HG03565 (cell line): ENCODE results near the gene KCNQ1.

Source experiments
- ATAC-seq: cut with Tn5 transposase; IDR thresholded peaks from one replicate; pipeline ENCODE4 v1.9.1; 2021; ENCODE audit warnings: mild to moderate bottlenecking, moderate library complexity; ENCODE audit not compliant: unreplicated experiment

The KCNQ1 gene

GRCh38 chr11:2826679-2827056 lies 381.9 kb downstream of the KCNQ1 start:
- no peak for ATAC-seq

DNA sequence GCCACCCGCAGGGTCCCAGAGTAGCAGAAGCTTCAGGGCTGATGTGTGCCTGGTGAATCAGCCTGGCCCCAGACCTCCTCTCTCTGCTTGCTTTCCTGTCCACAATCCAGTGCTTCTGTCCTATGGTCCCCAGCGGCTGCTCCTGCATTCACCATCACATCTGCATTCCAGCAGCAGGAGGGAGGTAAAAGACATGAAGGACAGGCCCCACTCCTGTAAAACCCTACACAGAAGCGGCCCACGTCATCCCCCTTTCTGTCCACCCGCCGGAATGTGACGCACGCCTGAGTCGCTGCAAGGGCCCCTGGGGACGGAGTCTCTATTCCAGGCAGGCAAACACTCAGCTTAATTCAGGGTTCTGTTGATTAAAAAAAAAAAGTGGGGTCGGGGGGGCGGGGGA lies 382.4 kb downstream of the KCNQ1 start:
- ATAC-seq = no peak

DNA sequence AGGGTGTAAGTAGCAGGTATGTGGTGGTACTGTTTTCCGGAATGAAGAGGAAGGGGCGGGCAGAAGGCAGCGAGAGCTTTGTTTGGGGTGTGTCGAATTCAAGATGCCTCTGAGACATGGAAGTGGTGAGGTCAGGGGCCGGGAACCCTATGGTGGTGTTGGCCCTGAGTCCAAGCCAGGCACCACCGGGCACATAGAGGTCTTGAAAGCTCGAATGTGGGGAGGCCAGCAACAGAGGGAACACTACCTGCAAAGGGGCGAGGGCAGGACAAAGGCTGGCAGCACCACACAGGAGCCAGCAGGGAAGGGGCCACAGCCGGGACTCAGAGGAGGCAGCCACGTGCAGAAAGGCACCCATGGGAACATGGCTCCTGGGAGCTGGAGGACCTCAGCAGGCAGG lies 383.0 kb downstream of the KCNQ1 start:
- no peak for ATAC-seq

GRCh38 chr11:2828585-2829330 lies 383.9 kb downstream of the KCNQ1 start:
- ATAC-seq = no peak

DNA sequence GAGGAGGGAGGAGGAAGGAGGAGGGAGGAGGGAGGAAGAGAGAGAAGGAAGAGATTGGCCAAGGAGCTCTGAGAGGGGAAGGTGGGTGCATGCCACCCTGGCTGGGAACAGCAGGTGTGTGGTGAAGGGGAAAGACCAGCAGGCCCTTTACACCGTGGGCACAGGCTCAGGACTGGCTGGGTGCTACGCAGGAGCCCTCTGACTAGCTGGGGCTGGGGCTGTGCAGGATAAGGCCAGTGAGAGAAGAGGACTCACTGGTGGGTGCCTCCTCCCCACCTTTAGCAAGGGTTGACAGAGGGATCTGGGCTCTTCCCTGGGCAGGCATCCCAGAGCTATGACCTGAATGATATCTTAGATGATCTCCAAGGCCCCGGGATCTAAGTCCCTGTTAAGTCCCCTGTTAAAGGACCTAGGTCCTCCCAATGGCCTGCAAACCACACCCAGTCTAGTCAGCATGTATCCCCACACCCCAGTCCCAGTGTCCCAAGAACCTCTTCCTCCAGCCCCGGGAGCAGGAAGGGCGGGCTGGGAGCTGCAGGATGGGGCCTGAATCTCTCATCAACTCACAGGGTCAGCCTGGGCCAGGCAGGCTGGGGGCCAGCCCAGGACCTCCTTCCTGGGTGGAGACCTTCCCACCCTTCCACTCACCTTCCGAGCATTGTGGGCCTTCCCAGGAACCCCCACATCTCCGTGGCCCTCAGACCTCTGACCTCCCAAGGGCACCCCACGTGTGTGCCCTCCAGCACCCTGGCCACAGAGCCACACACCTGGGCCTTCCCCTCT lies 385.4 kb downstream of the KCNQ1 start:
- no peak for ATAC-seq

DNA sequence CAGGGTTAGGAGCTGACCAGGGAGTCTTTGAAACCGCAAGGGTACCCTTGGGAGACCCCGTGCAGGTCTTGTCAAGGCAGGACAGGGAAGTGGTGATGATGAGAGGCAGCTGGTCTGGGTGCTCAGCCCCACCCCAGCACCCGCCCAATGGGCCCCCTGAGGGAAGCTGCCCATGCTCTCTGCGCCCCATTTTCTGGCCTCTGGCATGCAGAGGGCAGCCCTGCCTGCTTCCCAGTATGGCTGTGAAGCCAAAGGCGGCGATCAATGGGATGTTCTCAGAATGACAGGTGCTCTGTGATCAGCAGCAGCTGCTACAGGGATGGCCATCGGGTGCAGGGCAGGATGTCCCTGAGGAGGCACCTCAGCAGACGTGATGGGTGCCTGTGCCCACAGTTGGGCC lies 386.1 kb downstream of the KCNQ1 start:
- no peak for ATAC-seq

DNA sequence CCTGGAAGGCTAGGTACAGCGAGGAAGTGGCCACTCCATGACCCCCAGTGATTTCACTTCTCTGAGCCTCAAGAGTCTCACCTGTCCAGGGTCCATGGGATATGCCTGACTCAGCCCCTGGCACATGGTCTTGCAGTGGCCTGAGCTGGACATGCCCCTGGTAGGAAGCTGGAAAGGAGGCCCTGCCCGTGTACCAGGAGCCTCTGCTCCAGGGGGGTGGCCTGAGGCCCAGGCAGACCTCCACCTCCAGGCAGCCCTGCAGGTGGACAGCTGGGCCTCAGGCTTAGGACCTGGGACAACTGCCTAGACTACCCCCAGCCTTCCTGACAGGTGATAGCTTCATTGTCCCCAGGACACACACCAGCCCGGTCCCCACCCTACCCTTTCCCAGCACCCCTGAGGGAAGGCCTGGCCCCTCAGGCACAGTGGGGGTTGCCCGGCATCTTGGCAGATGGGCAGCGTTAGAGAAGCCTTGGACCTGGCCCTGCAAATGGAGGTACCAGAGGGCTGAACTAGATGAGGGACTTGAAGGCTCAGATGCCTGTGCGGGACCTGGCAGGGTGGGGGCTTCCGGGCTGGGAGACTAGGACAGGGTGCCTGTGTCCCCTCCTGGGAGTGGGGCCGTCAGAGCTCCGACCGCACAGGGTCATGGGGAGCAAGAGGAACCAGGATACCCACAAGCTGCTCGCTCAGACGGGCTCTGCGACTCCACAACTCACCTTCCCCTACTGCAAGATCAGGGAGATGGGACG lies 387.1 kb downstream of the KCNQ1 start:
- ATAC-seq = no peak

DNA sequence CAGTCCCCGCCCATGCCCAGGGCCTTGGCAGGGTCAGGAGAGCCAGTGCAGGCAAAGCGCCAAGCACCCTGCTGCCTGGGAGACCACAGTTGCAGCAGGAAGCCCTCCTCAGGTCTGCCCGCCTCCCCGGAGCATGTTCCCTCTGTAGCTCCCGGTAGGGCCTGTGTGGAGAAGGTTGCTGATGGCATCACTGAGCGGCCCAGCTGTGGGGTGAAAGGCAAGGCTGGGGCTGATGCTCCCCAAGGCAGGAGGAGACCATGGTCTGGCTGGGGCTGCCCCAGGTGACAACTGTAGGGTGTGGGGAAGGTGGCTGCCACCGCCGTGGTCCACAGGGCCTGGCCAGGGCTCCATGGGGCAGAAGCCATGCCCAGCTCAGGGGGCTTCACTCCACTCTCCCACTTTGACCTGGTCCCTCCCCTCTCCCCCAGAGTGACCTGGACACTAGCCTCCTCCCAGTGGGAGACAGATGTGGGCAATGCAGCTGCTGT lies 387.8 kb downstream of the KCNQ1 start:
- ATAC-seq = no peak

- no peak for ATAC-seq
Observed at GRCh38 chr11:2833051-2833715, 388.4 kb downstream of the KCNQ1 start.

DNA sequence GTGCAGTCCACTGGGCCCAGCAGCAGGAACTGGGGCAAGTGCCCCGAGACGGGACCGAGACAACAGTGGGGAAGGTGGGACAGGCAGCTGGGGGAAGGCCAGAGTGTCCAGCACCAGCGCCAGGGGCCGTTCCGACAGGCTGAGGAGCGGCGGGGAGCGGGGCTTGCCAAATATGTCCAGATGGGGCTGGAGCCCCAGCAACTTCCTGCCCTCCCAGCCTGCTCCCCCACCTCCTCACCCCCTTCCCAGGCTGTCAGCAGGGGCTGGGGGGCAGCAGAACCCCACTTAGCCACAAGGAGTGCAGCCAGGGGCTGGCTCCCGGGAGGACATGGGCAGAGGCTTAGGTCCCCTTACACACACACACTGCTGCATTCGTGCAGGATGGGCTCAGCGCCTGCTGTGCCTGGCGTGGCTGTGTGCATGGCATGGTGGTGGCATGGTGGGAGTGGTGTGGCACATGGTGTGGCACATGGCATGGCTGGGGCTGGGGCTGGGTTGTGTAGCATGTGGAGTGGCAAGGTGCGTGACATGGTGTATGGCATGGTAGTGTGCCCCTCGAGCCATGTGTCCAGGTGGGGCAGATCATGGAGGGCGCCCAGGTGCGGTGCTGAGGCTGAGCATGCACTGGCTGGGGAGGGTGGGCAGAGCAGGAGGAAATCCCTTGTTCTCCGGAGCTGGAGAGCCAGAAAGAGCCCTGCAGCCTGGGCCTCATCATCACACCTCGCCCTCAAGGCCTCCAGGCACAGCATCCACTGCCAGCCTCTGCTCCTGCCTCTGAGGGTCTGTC lies 389.1 kb downstream of the KCNQ1 start:
- no peak for ATAC-seq

DNA sequence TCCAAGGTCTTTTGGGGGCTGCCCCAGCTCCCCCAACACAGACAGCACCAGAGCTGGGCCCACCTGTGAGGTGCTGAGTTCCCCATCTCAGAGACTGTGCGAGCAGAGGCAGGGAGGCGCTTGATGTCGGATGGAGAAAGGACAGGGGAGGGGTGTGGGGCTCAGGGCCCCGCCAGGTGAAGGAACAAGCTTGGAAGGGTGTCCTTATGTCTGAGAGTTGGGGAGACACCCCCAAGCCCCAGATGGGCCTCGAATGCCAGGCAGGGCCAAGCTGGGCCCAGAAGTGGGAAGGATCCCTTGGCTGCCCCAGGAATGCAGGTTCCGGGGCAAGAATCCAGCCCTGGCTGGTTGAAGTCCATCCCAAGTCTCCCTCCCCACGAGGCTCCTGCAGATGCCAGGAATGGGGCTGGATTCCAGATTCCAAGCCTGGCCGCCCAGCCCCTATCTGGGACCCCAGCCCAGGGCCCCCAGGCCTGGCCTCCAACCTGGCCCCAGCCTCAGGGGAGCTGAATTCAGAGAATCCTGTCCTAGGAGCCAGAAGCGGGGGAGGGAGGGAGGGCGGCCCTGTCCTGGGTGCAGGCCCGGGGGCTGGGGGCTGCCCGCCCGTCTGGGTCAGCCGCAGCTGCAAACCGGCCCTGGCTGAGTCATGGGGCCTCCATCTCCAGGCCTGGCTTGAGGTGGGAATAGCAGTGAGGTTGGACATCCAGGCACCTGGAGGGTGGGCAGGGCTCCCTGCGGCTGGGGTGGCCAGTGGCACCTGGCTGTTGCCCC lies 389.9 kb downstream of the KCNQ1 start:
- no peak for ATAC-seq

DNA sequence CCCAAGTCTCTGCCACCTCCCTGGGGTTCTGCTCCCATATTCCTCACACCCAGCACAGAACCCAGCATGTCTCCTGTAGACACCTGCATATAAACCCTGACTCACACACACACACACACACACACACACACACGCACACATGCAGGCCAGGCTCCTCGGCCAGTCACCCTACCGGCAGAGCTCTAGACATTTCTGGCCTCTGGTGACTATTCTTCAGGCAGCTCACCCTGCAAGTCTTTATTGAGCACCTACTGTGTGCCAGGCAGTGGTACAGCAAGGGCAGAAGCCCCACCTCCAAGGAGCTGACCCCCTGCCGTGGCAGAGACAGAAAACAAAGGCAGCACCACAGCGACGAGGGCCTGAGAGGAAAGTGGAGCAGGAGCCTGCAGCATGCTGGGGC lies 390.5 kb downstream of the KCNQ1 start:
- no peak for ATAC-seq

GRCh38 chr11:2835751-2836150 lies 390.9 kb downstream of the KCNQ1 start:
- ATAC-seq = no peak

GRCh38 chr11:2836315-2837095 lies 391.7 kb downstream of the KCNQ1 start:
- ATAC-seq = no peak

- ATAC-seq = no peak
Observed at GRCh38 chr11:2837096-2837601, 392.3 kb downstream of the KCNQ1 start.

GRCh38 chr11:2837651-2838050 lies 392.8 kb downstream of the KCNQ1 start:
- ATAC-seq = no peak

DNA sequence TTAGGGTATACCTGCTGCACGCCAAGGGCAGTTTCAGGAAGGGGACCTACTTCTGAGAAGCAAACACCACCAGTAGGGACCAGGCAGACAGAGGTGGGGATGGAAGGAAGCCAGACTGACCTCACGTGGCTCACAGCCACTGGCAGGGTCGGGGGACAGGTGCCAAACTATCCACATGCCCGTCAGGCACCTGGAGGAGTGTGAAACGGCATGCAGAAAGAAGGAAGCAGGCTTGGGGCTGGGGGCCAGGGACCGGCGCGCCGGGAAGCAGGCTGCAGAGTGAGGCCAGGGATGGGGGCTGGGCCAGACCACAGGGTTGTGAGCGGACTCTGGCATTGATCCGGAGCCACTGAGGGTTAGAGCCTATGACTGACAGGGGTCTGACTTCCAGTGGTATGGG lies 393.3 kb downstream of the KCNQ1 start:
- ATAC-seq = no peak

- no peak for ATAC-seq
Observed at GRCh38 chr11:2838676-2839294, 394.0 kb downstream of the KCNQ1 start.
